OCI-LY1 (cell line): ENCODE results near the gene OVOL2.

Experiments used
- H2AFZ ChIP-seq: fragments of 200-600 bp; sonication (generic), shearing (Covaris generic); 2 replicates; pipeline ENCODE4 v1.6.0; 2014; ENCODE audit warnings: antibody characterized with exemption, mild to moderate bottlenecking, low read length
- H3F3A ChIP-seq: fragments of 200-600 bp; sonication (generic), shearing (Covaris generic); 2 replicates; pipeline ENCODE4 v1.6.0; 2014; ENCODE audit warnings: mild to moderate bottlenecking, antibody characterized with exemption, low read length, moderate library complexity; ENCODE audit not compliant: insufficient read depth
- H3K27ac ChIP-seq: fragments of 200-600 bp; sonication (generic); 2 replicates; pipeline ENCODE4 v1.5.1; 2014; ENCODE audit warnings: low read length, mixed run types, mild to moderate bottlenecking, low read depth; ENCODE audit not compliant: poor library complexity, severe bottlenecking
- H3K27me3 ChIP-seq: fragments of 200-600 bp; sonication (generic); 2 replicates; pipeline ENCODE4 v1.6.0; 2014; ENCODE audit warnings: antibody characterized with exemption, mild to moderate bottlenecking, low read length, moderate library complexity; ENCODE audit not compliant: insufficient read depth
- H3K36me3 ChIP-seq: fragments of 200-600 bp; sonication (generic); 2 replicates; pipeline ENCODE4 v1.6.1; 2014; ENCODE audit warnings: mild to moderate bottlenecking, antibody characterized with exemption, low read length, moderate library complexity, mixed read lengths; ENCODE audit not compliant: insufficient read depth
- H3K4me1 ChIP-seq: fragments of 200-600 bp; sonication (generic); 2 replicates; pipeline ENCODE4 v1.5.1; 2014; ENCODE audit warnings: mild to moderate bottlenecking, low read length, moderate library complexity; ENCODE audit not compliant: insufficient read depth, severe bottlenecking
- H3K4me2 ChIP-seq: fragments of 200-600 bp; sonication (generic), shearing (Covaris generic); 2 replicates; pipeline ENCODE4 v1.6.1; 2014; ENCODE audit warnings: low read length
- H3K4me3 ChIP-seq: fragments of 200-600 bp; sonication (generic); 2 replicates; pipeline ENCODE4 v1.5.1; 2014; ENCODE audit warnings: low read length, low read depth, mild to moderate bottlenecking, mixed read lengths; ENCODE audit not compliant: poor library complexity, severe bottlenecking
- H3K79me2 ChIP-seq: fragments of 200-600 bp; shearing (Covaris generic); 2 replicates; pipeline ENCODE4 v1.6.1; 2016; ENCODE audit warnings: mixed run types, low read length, mixed read lengths; ENCODE audit not compliant: insufficient read depth
- H3K9ac ChIP-seq: fragments of 200-600 bp; sonication (generic), shearing (Covaris generic); 2 replicates; pipeline ENCODE4 v1.6.1; 2014; ENCODE audit warnings: mild to moderate bottlenecking, low read length, mixed read lengths
- H3K9me2 ChIP-seq: fragments of 200-600 bp; sonication (generic), shearing (Covaris generic); 2 replicates; pipeline ENCODE4 v1.6.1; 2014; ENCODE audit warnings: low read depth, mild to moderate bottlenecking, low read length, mixed read lengths
- H3K9me3 ChIP-seq: fragments of 200-600 bp; shearing (Covaris generic); 2 replicates; pipeline ENCODE4 v1.6.1; 2014; ENCODE audit warnings: low read length, mixed read lengths
- H4K20me1 ChIP-seq: fragments of 200-600 bp; sonication (generic), shearing (Covaris generic); 2 replicates; pipeline ENCODE4 v1.6.0; 2016; ENCODE audit warnings: mild to moderate bottlenecking, low read length; ENCODE audit not compliant: insufficient read depth
- CTCF ChIP-seq: fragments of 200-600 bp; sonication (generic), shearing (Covaris generic); IDR thresholded peaks from 2 replicates; pipeline ENCODE4 v1.5.1; 2017; ENCODE audit warnings: mild to moderate bottlenecking, antibody characterized with exemption, low read length, moderate library complexity, mixed read lengths
- EZH2 ChIP-seq: fragments of 200-600 bp; sonication (generic), shearing (Covaris generic); IDR thresholded peaks from 2 replicates; pipeline ENCODE4 v1.8.0; 2017; ENCODE audit warnings: borderline replicate concordance, mixed run types, mild to moderate bottlenecking, antibody characterized with exemption, low read length, moderate library complexity, mixed read lengths

Gene OVOL2

GRCh38 chr20:18059603-18060002 is 1.9 kb upstream of the OVOL2 start:
- H3K9ac ChIP-seq, result no peak overlapping the region
- no peak overlapping the region for H2AFZ ChIP-seq
- H3K4me3 ChIP-seq, result no peak overlapping the region
- no peaks in the 10 kb centered on the region for H3K9me2 ChIP-seq
- 0 out of 2 replicates have a peak, but pooled peaks cover 7% of the 10 kb centered on the region for H3K27me3 ChIP-seq
- H3K79me2 ChIP-seq, result no peaks in the 10 kb centered on the region
- no peaks in the 10 kb centered on the region for H3K36me3 ChIP-seq
- H3K27ac ChIP-seq, result no peak overlapping the region
- H3K4me1 ChIP-seq, result peaks cover 5% of the 10 kb centered on the region
- no peak for TF ChIP-seq CTCF
- TF ChIP-seq EZH2, result no peak
- no peaks in the 10 kb centered on the region for H3F3A ChIP-seq
- H3K4me2 ChIP-seq, result no peak overlapping the region
- H3K9me3 ChIP-seq, result no peaks in the 10 kb centered on the region
- H4K20me1 ChIP-seq, result no peaks in the 10 kb centered on the region

DNA sequence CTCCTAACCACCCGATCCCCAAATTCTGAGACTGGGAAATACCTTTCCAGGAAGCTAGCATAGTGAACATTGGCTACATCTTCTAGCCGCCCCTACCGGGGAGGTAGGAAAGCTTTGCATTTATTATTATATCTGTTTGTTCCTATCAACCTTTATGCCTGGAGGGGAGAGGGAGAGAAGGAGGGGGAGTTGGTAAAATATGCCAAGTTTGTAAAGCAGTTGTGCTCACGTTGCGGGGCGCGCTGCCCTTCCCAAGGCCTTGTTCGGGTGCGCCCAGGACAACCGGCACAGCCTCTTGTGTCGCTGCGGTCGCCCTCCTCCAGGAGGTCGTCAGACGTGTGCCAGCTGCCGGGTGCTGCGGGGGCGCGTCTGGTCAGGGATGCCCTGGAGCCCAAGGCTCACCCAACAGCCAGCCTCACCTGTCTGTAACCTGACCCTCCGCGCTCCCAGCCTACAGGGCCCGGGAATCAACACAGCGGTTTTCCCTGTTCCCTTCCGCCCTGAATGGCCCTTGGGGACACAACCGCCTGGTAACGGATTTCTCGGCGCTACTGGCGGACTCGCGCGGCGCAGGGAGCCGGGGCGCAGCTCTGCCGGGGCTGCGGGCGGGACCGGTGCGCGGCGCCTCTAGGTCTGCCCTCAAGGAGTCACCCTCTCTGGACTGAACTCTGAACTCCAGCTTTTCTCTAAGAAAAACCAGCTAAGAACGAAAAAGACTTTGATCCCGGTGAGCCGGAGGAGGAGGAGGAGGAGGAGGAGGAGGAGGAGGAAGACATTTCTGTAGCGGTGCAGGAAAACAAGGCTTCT is 1.1 kb upstream of the OVOL2 start:
- H3K27me3 ChIP-seq, result 0 out of 2 replicates have a peak, but pooled peaks cover 7% of the 10 kb centered on the region
- H3F3A ChIP-seq, result no peaks in the 10 kb centered on the region
- H3K27ac ChIP-seq, result no peak overlapping the region
- H2AFZ ChIP-seq, result no peak overlapping the region
- H3K4me3 ChIP-seq, result no peak overlapping the region
- H3K9me2 ChIP-seq, result no peaks in the 10 kb centered on the region
- TF ChIP-seq EZH2, result no peak
- TF ChIP-seq CTCF, result no peak
- H3K9me3 ChIP-seq, result no peaks in the 10 kb centered on the region
- peaks cover 5% of the 10 kb centered on the region for H3K4me1 ChIP-seq
- H3K36me3 ChIP-seq, result no peaks in the 10 kb centered on the region
- no peaks in the 10 kb centered on the region for H4K20me1 ChIP-seq
- no peaks in the 10 kb centered on the region for H3K79me2 ChIP-seq
- no peak overlapping the region for H3K4me2 ChIP-seq
- H3K9ac ChIP-seq, result no peak overlapping the region

- Histone ChIP-seq H2AFZ (no peak overlapping the region), H3K9ac (no peak overlapping the region; the same call in 1 of the 2 replicates), H3K36me3 (no peaks in the 10 kb centered on the region), H3F3A (no peaks in the 10 kb centered on the region), H3K79me2 (no peaks in the 10 kb centered on the region), H3K27ac (no peak overlapping the region), H3K27me3 (0 out of 2 replicates have a peak, but pooled peaks cover 7% of the 10 kb centered on the region), H3K4me2 (peak overlapping the region; percentile 64), H3K9me3 (no peaks in the 10 kb centered on the region), H3K4me3 (peak overlapping the region; percentile 61), H3K9me2 (no peaks in the 10 kb centered on the region), H3K4me1 (peaks cover 5% of the 10 kb centered on the region), H4K20me1 (no peaks in the 10 kb centered on the region)
- TF ChIP-seq EZH2 (no peak), CTCF (no peak)
Observed at GRCh38 chr20:18057994-18058349, 256 bp upstream of the OVOL2 start.
